Karpas-422 (cell line): Measurements from ENCODE around the gene TK1. TPM values are rescaled to one million over a fixed set of nuclear protein-coding genes. Genes with fewer than 3 reads are reported as not detected.
A peak's percentile ranks its signal among the peaks of the same experiment; 100 is the strongest.

Experiments used
- DNase-seq: peaks from one replicate; pipeline ENCODE4 v3.0.0-alpha.2; 2015
- H2AFZ ChIP-seq: fragments of 200-600 bp; sonication (generic); 2 replicates; pipeline ENCODE4 v1.6.1; 2014; ENCODE audit warnings: antibody characterized with exemption, low read length, mixed read lengths
- H3K27ac ChIP-seq: fragments of 200-600 bp; sonication (generic); 2 replicates; pipeline ENCODE4 v1.5.1; 2014; ENCODE audit warnings: mild to moderate bottlenecking, low read length, moderate library complexity
- H3K27me3 ChIP-seq: fragments of 200-600 bp; sonication (generic); 2 replicates; pipeline ENCODE4 v1.6.1; 2014; ENCODE audit warnings: low read length, mixed read lengths
- H3K36me3 ChIP-seq: fragments of 200-600 bp; sonication (generic); 2 replicates; pipeline ENCODE4 v1.6.1; 2014; ENCODE audit warnings: low read length, mixed read lengths; ENCODE audit not compliant: insufficient read depth
- H3K4me1 ChIP-seq: fragments of 200-600 bp; sonication (generic); 2 replicates; pipeline ENCODE4 v1.6.1; 2014; ENCODE audit warnings: mild to moderate bottlenecking, low read length, mixed read lengths
- H3K4me2 ChIP-seq: fragments of 200-600 bp; sonication (generic); 2 replicates; pipeline ENCODE4 v1.6.1; 2014; ENCODE audit warnings: low read length, low read depth, mild to moderate bottlenecking; ENCODE audit not compliant: poor library complexity, severe bottlenecking
- H3K4me3 ChIP-seq: fragments of 200-600 bp; sonication (generic); 2 replicates; pipeline ENCODE4 v1.5.1; 2014; ENCODE audit warnings: mild to moderate bottlenecking, antibody characterized with exemption, low read length, mixed read lengths
- H3K79me2 ChIP-seq: fragments of 200-600 bp; sonication (generic); 2 replicates; pipeline ENCODE4 v1.6.1; 2014; ENCODE audit warnings: mild to moderate bottlenecking, low read length, mixed read lengths
- H3K9ac ChIP-seq: fragments of 200-600 bp; sonication (generic); 2 replicates; pipeline ENCODE4 v1.6.0; 2014; ENCODE audit warnings: low read length
- H3K9me2 ChIP-seq: fragments of 200-600 bp; sonication (generic), shearing (Covaris generic); replicated peaks from 2 replicates; pipeline ENCODE4 v1.6.0; 2014; ENCODE audit warnings: mild to moderate bottlenecking, low read length, moderate library complexity; ENCODE audit not compliant: insufficient read depth
- H3K9me3 ChIP-seq: fragments of 300-700, 200-600 bp; sonication (generic); 2 replicates; pipeline ENCODE4 v1.6.1; 2014; ENCODE audit warnings: low read length, mixed read lengths
- H4K20me1 ChIP-seq: fragments of 200-600 bp; sonication (generic); 2 replicates; pipeline ENCODE4 v1.6.1; 2014; ENCODE audit warnings: mild to moderate bottlenecking, antibody characterized with exemption, low read length, low read depth; ENCODE audit not compliant: insufficient read depth
- total RNA-seq: library from RNA; depleted of rRNA; stranded (reverse); fragments of >200 nt; shearing (Covaris generic); gene quantifications from 2 replicates; pipeline ENCODE4 v1.2.3, GENCODE V29; 2014; ENCODE audit warnings: low replicate concordance

The TK1 gene
- total RNA-seq, 1 experiment from 2014 or later: 22.7 TPM

DNA sequence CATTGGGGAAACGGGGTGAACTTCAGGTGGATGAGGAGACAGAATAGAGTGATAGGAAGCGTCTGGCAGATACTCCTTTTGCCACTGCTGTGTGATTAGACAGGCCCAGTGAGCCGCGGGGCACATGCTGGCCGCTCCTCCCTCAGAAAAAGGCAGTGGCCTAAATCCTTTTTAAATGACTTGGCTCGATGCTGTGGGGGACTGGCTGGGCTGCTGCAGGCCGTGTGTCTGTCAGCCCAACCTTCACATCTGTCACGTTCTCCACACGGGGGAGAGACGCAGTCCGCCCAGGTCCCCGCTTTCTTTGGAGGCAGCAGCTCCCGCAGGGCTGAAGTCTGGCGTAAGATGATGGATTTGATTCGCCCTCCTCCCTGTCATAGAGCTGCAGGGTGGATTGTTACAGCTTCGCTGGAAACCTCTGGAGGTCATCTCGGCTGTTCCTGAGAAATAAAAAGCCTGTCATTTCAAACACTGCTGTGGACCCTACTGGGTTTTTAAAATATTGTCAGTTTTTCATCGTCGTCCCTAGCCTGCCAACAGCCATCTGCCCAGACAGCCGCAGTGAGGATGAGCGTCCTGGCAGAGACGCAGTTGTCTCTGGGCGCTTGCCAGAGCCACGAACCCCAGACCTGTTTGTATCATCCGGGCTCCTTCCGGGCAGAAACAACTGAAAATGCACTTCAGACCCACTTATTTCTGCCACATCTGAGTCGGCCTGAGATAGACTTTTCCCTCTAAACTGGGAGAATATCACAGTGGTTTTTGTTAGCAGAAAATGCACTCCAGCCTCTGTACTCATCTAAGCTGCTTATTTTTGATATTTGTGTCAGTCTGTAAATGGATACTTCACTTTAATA is 37.6 kb upstream of the TK1 start:
- Histone ChIP-seq H4K20me1 (no peaks in the 10 kb centered on the region), H3K4me1 (no peaks in the 10 kb centered on the region)

DNA sequence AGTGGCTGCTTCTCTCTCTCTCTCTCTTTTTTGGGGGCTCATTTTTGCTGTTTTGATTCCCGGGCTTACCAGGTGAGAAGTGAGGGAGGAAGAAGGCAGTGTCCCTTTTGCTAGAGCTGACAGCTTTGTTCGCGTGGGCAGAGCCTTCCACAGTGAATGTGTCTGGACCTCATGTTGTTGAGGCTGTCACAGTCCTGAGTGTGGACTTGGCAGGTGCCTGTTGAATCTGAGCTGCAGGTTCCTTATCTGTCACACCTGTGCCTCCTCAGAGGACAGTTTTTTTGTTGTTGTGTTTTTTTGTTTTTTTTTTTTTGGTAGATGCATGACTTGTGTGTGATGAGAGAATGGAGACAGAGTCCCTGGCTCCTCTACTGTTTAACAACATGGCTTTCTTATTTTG is 36.9 kb upstream of the TK1 start:
- no peak overlapping the region for H3K9ac ChIP-seq
- H3K27me3 ChIP-seq: no peaks in the 10 kb centered on the region
- no peak for DNase-seq
- H3K36me3 ChIP-seq: peaks cover 22% of the 10 kb centered on the region
- H3K4me3 ChIP-seq: no peak overlapping the region
- H3K27ac ChIP-seq: no peak overlapping the region
- no peaks in the 10 kb centered on the region for H3K4me1 ChIP-seq
- no peak overlapping the region for H2AFZ ChIP-seq
- H3K9me3 ChIP-seq: no peaks in the 10 kb centered on the region
- H3K79me2 ChIP-seq: no peaks in the 10 kb centered on the region
- H3K4me2 ChIP-seq: no peak overlapping the region
- no peaks in the 10 kb centered on the region for H3K9me2 ChIP-seq
- H4K20me1 ChIP-seq: no peaks in the 10 kb centered on the region

More for the DNA sequence above, 37.6 kb upstream of the TK1 start:
- Histone ChIP-seq H3K36me3 (peaks cover 19% of the 10 kb centered on the region), H3K79me2 (no peaks in the 10 kb centered on the region), H3K4me3 (no peak overlapping the region), H3K9ac (no peak overlapping the region), H3K27ac (no peak overlapping the region), H3K4me2 (no peak overlapping the region), H3K9me2 (no peaks in the 10 kb centered on the region), H3K27me3 (no peaks in the 10 kb centered on the region), H2AFZ (no peak overlapping the region), H3K9me3 (no peaks in the 10 kb centered on the region)
- DNase-seq: no peak

DNA sequence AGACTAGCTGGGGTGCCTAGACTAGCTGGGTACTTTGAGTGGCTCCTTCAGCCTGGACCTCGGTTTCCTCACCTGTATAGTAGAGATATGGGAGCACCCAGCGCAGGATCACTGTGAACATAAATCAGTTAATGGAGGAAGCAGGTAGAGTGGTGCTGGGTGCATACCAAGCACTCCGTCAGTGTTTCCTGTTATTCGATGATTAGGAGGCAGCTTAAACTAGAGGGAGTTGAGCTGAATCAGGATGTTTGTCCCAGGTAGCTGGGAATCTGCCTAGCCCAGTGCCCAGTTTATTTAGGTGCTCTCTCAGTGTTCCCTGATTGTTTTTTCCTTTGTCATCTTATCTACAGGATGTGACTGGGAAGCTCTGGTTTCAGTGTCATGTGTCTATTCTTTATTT is 36.2 kb upstream of the TK1 start:
- Histone ChIP-seq H3K36me3 (peaks cover 22% of the 10 kb centered on the region), H4K20me1 (no peaks in the 10 kb centered on the region), H3K4me2 (no peak overlapping the region), H2AFZ (no peak overlapping the region), H3K27me3 (no peaks in the 10 kb centered on the region), H3K79me2 (no peaks in the 10 kb centered on the region), H3K4me1 (no peaks in the 10 kb centered on the region), H3K9me3 (no peaks in the 10 kb centered on the region), H3K4me3 (no peak overlapping the region), H3K9ac (no peak overlapping the region), H3K27ac (no peak overlapping the region), H3K9me2 (no peaks in the 10 kb centered on the region)
- DNase-seq: no peak

DNA sequence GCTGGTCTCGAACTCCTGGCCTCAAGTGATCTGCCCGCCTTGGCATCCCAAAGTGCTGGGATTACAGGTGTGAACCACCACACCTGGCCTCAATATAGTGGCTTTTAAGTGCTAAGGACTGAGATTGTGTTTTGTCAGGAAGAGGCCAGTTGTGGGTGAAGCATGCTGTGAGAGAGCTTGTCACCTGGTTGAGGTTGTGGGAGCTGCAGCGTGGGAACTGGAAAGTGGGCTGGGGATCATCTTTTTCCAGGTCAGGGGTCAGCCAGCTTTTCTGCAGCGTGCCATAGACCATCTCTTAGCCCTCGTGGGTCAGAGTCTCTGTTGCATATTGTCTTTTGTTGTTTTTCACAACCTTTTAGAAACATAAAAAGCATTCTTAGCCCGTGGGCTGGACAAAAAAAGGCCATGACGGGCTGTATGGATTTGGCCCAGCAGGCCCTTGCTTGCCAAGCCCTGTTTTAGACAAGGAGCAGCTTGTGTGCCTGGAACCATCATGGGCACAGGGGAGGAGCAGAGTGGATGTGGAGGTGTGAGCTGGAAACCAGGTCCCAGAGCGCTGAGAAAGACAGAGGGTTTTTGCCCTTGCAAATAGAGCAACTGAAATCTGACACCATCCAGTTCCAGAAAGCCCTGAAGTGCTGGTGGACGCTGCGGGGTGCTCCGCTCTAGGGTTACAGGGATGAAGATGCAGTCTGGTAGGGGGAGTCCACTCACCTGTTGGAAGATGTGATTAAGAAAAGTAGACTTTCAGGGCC is 32.7 kb upstream of the TK1 start:
- Histone ChIP-seq H3K9ac (no peak overlapping the region), H3K4me2 (no peak overlapping the region), H3K27me3 (no peaks in the 10 kb centered on the region), H2AFZ (no peak overlapping the region), H4K20me1 (no peaks in the 10 kb centered on the region), H3K9me3 (no peaks in the 10 kb centered on the region), H3K27ac (no peak overlapping the region), H3K4me1 (peaks cover 11% of the 10 kb centered on the region), H3K4me3 (no peak overlapping the region), H3K79me2 (peaks cover 21% of the 10 kb centered on the region), H3K36me3 (peaks cover 33% of the 10 kb centered on the region), H3K9me2 (no peaks in the 10 kb centered on the region)
- DNase-seq: no peak

DNA sequence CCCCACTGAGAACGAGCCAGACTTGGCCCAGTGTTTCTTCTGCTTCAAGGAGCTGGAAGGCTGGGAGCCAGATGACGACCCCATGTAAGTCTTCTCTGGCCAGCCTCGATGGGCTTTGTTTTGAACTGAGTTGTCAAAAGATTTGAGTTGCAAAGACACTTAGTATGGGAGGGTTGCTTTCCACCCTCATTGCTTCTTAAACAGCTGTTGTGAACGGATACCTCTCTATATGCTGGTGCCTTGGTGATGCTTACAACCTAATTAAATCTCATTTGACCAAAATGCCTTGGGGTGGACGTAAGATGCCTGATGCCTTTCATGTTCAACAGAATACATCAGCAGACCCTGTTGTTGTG is 27.8 kb upstream of the TK1 start:
- H3K36me3 ChIP-seq: peaks cover 14% of the 10 kb centered on the region
- H3K9ac ChIP-seq: peak overlapping the region; percentile 99
- H3K9me3 ChIP-seq: no peaks in the 10 kb centered on the region
- H3K27ac ChIP-seq: peak overlapping the region; percentile 84
- peak overlapping the region; percentile 32; the same call in 1 of the 2 replicates for H2AFZ ChIP-seq
- no peak for DNase-seq
- peak overlapping the region; percentile 99 for H3K4me2 ChIP-seq
- H3K79me2 ChIP-seq: peaks cover 26% of the 10 kb centered on the region
- peak overlapping the region; percentile 100 for H3K4me3 ChIP-seq
- H4K20me1 ChIP-seq: no peaks in the 10 kb centered on the region
- H3K9me2 ChIP-seq: no peaks in the 10 kb centered on the region
- H3K4me1 ChIP-seq: peaks cover 14% of the 10 kb centered on the region
- no peaks in the 10 kb centered on the region for H3K27me3 ChIP-seq

DNA sequence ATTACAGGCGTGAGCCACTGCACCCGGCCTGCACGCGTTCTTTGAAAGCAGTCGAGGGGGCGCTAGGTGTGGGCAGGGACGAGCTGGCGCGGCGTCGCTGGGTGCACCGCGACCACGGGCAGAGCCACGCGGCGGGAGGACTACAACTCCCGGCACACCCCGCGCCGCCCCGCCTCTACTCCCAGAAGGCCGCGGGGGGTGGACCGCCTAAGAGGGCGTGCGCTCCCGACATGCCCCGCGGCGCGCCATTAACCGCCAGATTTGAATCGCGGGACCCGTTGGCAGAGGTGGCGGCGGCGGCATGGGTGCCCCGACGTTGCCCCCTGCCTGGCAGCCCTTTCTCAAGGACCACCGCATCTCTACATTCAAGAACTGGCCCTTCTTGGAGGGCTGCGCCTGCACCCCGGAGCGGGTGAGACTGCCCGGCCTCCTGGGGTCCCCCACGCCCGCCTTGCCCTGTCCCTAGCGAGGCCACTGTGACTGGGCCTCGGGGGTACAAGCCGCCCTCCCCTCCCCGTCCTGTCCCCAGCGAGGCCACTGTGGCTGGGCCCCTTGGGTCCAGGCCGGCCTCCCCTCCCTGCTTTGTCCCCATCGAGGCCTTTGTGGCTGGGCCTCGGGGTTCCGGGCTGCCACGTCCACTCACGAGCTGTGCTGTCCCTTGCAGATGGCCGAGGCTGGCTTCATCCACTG is 27.3 kb upstream of the TK1 start, which contains the start of gene BIRC5:
TSS of gene BIRC5 (plus strand) at position 238 of the 690 bp plus-strand sequence. CDS start at position 302, 64 bp downstream.
- Histone ChIP-seq H3K4me2 (peak within 1 kb of the TSS; percentile 99), H3K27ac (peak within 1 kb of the TSS; percentile 84), H3K9me3 (no peaks in the 10 kb centered on the region), H2AFZ (peak within 1 kb of the TSS; percentile 32; the same call in 1 of the 2 replicates), H3K36me3 (peaks cover 14% of the 10 kb centered on the region), H3K9ac (peak within 1 kb of the TSS; percentile 99), H4K20me1 (no peaks in the 10 kb centered on the region), H3K4me1 (peaks cover 14% of the 10 kb centered on the region), H3K9me2 (no peaks in the 10 kb centered on the region), H3K79me2 (peaks cover 26% of the 10 kb centered on the region), H3K27me3 (no peaks in the 10 kb centered on the region), H3K4me3 (peak within 1 kb of the TSS; percentile 100)
- DNase-seq: peak; percentile 97

DNA sequence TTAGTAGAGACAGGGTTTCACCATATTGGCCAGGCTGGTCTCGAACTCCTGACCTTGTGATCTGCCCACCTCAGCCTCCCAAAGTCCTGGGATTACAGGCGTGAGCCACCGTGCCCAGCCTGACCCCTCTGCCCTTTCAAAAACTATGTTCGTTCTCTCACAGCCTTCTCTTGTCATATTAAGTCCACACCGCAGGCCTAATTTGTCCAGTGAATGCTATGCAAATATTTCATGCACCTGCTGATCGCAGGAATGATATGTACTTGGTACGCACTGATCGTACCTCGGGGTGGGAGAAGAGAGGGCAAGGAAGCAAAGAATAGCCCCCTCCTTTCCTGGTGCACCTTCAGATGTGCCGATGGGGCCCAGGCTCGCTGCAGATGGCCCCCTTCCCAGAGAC is 24.2 kb upstream of the TK1 start:
- Histone ChIP-seq H3K27ac (no peak overlapping the region), H3K4me3 (no peak overlapping the region), H3K9me2 (no peaks in the 10 kb centered on the region), H3K4me1 (peaks cover 14% of the 10 kb centered on the region), H3K36me3 (0 out of 2 replicates have a peak, but pooled peaks cover 10% of the 10 kb centered on the region), H3K4me2 (no peak overlapping the region), H2AFZ (no peak overlapping the region), H3K79me2 (peaks cover 19% of the 10 kb centered on the region), H4K20me1 (no peaks in the 10 kb centered on the region), H3K9me3 (no peaks in the 10 kb centered on the region), H3K9ac (no peak overlapping the region), H3K27me3 (no peaks in the 10 kb centered on the region)
- DNase-seq: no peak

DNA sequence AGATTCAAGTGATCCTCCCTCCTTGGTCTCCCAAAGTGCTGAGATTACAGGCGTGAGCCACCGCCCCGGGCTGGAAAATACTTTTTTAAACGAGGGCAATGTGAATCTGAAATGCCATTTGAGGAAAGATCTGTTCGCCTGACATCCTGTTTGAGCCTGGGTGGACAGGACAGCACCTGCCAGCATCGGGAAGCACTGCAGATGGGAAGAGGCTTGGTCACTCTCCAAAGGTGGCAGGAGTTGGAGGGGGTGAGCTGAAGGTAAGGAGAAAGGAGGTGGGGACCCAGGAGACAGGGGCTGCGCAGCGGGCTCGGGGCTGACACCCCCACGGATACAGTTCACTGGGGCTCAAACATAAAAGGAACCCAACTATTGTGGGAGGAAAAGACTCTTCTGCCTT is 23.3 kb upstream of the TK1 start:
- Histone ChIP-seq H3K9me3 (no peaks in the 10 kb centered on the region), H3K4me3 (no peak overlapping the region), H3K9me2 (no peaks in the 10 kb centered on the region), H3K79me2 (peaks cover 10% of the 10 kb centered on the region), H4K20me1 (no peaks in the 10 kb centered on the region), H3K27ac (no peak overlapping the region), H3K36me3 (0 out of 2 replicates have a peak, but pooled peaks cover 7% of the 10 kb centered on the region), H3K27me3 (no peaks in the 10 kb centered on the region), H2AFZ (no peak overlapping the region), H3K4me2 (no peak overlapping the region), H3K9ac (no peak overlapping the region), H3K4me1 (peaks cover 7% of the 10 kb centered on the region)
- DNase-seq: no peak
